ENCODE data around the gene DCTN3. TPM values are rescaled to one million over a fixed set of nuclear protein-coding genes. Genes with fewer than 3 reads are reported as not detected.

DCTN3 gene
- total and polyA plus RNA-seq, 10 of the 15 experiments (the other 5 are each of a cell fraction or from before 2014, with no cell fraction given), result 19.0 to 120 (median 71.8) TPM

- TF ChIP-seq ZBTB40 (IDR thresholded peaks at IDR 0.05; ENCODE audit: borderline replicate concordance) (peak; percentile 95), BACH1 (IDR thresholded peaks at IDR 0.05; ENCODE audit: borderline replicate concordance) (peak; percentile 14; the same call in 1 of the 2 replicates), ZNF217 (IDR thresholded peaks at IDR 0.05) (no peak), BRCA1 (IDR thresholded peaks at IDR 0.05; ENCODE audit: low read depth, low read length) (no peak), PKNOX1 (IDR thresholded peaks at IDR 0.05) (peak; percentile 97)
Measured at GRCh38 chr9:34620061-34620994, at the start of gene DCTN3 (continued).

Measured in GM12878 (cell line).